BE2C (cell line): ENCODE measurements around the gene PTPRR.
A peak's percentile ranks its signal among the peaks of the same experiment; 100 is the strongest.

Source experiments
- DNase-seq: peaks from one replicate; pipeline ENCODE4 v3.0.0-alpha.2; 2020
- H3K27me3 ChIP-seq: fragments of 250-450 bp; sonication (Bioruptor Pico); 2 replicates; pipeline ENCODE4 v1.5.1; 2020; ENCODE audit warnings: mild to moderate bottlenecking
- H3K36me3 ChIP-seq: fragments of 250-450 bp; sonication (Bioruptor Pico); 2 replicates; pipeline ENCODE4 v1.5.1; 2020; ENCODE audit warnings: mild to moderate bottlenecking
- H3K4me1 ChIP-seq: fragments of 250-450 bp; sonication (Bioruptor Pico); 2 replicates; pipeline ENCODE4 v1.5.1; 2020
- H3K4me3 ChIP-seq: 2 replicates; pipeline ENCODE4 v1.5.1; 2011; ENCODE audit warnings: low read depth, low read length
- H3K9me3 ChIP-seq: fragments of 250-450 bp; sonication (Bioruptor Pico); 2 replicates; pipeline ENCODE4 v1.5.1; 2020
- TF ChIP-seq, protein P1 (sequence below): IDR thresholded peaks from 2 replicates; pipeline ENCODE4 v1.5.1; 2012; ENCODE audit warnings: mild to moderate bottlenecking, low read depth, low read length

The PTPRR gene

DNA sequence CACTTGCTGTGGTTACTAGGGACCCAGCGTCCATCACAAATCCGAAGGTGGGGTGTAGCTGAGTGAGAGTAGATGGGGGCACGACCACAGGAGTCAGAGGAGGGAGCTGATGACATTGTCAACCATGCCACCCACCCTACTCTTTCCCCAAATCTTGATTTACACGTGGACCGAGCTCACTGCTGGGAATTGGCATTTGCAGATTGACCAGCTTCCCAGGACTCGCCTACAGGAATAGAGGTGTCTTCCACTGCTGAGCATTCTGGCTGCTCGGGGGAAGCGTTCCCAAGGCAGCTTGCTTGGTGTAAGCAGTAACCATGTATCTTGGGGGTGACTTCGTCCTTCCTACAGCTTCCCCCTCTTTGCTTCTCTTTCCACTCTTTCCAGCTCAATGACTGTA is 353 bp upstream of the PTPRR start:
- Histone ChIP-seq H3K9me3 (no peaks in the 10 kb centered on the region), H3K4me1 (peaks cover 28% of the 10 kb centered on the region), H3K4me3 (peak overlapping the region; percentile 91), H3K36me3 (no peaks in the 10 kb centered on the region), H3K27me3 (no peaks in the 10 kb centered on the region)
- TF ChIP-seq, protein P1, sequence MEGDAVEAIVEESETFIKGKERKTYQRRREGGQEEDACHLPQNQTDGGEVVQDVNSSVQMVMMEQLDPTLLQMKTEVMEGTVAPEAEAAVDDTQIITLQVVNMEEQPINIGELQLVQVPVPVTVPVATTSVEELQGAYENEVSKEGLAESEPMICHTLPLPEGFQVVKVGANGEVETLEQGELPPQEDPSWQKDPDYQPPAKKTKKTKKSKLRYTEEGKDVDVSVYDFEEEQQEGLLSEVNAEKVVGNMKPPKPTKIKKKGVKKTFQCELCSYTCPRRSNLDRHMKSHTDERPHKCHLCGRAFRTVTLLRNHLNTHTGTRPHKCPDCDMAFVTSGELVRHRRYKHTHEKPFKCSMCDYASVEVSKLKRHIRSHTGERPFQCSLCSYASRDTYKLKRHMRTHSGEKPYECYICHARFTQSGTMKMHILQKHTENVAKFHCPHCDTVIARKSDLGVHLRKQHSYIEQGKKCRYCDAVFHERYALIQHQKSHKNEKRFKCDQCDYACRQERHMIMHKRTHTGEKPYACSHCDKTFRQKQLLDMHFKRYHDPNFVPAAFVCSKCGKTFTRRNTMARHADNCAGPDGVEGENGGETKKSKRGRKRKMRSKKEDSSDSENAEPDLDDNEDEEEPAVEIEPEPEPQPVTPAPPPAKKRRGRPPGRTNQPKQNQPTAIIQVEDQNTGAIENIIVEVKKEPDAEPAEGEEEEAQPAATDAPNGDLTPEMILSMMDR, result no peak
- DNase-seq, result peak; percentile 45

DNA sequence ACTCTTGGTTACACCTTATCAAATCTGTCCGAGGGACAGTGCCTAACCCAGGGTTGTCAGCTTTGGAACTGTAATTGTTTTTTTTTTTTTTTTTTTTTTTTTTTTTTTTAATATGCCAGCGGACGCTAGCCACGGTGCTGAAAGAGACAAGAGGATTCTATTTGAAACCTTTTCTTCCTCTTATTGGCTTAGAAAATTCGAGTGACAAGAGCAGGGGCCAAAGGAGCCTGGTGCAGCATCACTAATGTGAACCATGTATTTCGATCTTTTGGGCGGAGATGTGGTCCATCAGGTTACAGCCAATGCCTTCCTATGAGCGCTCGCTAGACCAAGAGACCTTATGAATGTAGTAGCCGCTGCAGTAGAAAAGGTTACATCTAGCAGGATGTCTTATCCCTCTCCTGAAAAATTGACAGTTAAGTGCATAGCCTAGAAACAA is 922 bp downstream of the PTPRR start:
- TF ChIP-seq, protein P1, result no peak
- peaks cover 28% of the 10 kb centered on the region for H3K4me1 ChIP-seq
- no peaks in the 10 kb centered on the region for H3K27me3 ChIP-seq
- H3K9me3 ChIP-seq, result no peaks in the 10 kb centered on the region
- peak overlapping the region; percentile 91 for H3K4me3 ChIP-seq
- peaks cover 8% of the 10 kb centered on the region for H3K36me3 ChIP-seq
- DNase-seq, result peak; percentile 61

DNA sequence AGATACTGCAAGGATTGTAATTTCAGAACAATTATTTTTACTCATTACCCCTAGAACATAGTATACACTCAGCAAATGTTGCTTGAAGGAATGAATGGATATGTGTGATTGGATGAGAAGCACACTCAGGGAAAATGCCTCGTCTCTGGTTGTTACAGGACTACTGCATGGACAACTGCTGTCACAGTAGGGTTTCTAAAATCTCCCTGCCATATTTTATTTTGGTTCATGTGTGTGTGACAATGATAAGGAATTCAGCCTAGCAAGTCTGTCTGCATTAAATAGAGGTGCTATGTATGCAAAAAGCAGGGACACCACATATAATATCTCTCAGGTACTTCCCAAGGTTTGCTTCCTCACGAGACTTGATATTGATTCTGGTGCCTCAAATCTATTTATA is 1.4 kb downstream of the PTPRR start:
- Histone ChIP-seq H3K27me3 (no peaks in the 10 kb centered on the region), H3K4me3 (peak overlapping the region; percentile 91), H3K9me3 (no peaks in the 10 kb centered on the region), H3K4me1 (peaks cover 26% of the 10 kb centered on the region), H3K36me3 (peaks cover 11% of the 10 kb centered on the region)
- TF ChIP-seq, protein P1, result no peak
- no peak for DNase-seq

DNA sequence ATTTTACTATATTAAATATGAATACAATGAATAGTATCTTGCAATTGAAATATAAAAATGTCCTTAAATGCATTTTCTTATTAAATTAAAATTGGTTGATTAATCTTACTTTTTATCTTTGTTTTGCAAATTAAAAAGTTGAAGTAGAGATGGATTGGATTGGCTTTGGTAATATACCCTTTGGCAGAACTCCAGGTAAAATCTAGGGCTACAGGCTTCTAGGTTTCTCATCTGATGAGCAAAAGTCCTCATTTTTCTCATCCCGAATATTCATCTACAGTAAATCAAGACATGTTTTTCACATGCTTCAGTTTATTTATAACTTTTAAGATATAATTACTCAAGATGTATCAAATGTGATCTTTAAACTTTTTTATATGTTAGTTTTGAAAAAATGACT is 2.2 kb downstream of the PTPRR start:
- no peak for DNase-seq
- no peaks in the 10 kb centered on the region for H3K27me3 ChIP-seq
- TF ChIP-seq, protein P1, result no peak

DNA sequence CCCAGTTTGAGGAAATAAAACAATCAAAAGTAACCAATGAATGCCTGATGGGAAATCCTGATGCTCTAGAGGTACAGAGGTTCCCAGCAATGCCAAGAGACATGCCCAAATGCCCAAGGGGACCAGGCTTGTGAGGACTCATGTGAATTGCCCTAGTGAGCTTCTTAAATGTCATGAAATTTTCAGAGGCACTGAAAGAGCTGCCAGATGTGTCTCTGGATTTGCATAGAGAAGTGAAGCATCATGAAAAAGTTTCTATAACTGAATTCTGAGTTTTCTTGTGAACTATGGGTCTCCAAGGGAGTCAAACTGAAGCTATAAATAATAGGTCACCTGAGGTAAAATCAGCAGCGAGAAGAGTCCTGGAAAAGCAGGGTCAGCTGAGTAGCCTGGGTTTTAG is 9.9 kb downstream of the PTPRR start:
- peaks cover 38% of the 10 kb centered on the region for H3K36me3 ChIP-seq
- DNase-seq, result no peak
- no peaks in the 10 kb centered on the region; the same call in 1 of the 2 replicates for H3K9me3 ChIP-seq
- peaks cover 42% of the 10 kb centered on the region for H3K4me1 ChIP-seq
- TF ChIP-seq, protein P1, result no peak
- H3K4me3 ChIP-seq, result no peak overlapping the region
- no peaks in the 10 kb centered on the region for H3K27me3 ChIP-seq

More for the DNA sequence above, 2.2 kb downstream of the PTPRR start:
- Histone ChIP-seq H3K4me1 (peaks cover 24% of the 10 kb centered on the region), H3K36me3 (peaks cover 14% of the 10 kb centered on the region), H3K9me3 (no peaks in the 10 kb centered on the region), H3K4me3 (peak overlapping the region; percentile 91)

DNA sequence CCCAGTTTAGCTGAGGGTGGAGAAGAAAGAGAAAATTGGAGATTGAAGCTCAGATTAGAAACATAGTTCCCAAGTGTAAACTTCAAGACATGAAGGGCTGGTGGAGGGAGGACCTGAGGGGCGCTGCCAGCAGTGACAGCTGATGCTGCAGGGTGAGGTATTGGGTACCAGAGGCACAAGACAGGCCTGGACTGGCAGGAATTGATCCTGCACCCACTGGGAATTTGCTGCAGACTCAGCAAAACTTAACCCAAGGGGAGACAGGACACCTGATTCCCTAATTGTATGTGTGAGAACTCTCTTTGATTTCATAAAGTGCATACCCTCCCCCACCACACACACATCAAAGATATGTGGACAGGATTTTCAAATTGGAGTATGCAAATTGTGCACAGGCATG is 11.6 kb downstream of the PTPRR start:
- TF ChIP-seq, protein P1, result no peak
- Histone ChIP-seq H3K4me1 (peaks cover 42% of the 10 kb centered on the region), H3K4me3 (no peak overlapping the region), H3K36me3 (peaks cover 31% of the 10 kb centered on the region), H3K27me3 (no peaks in the 10 kb centered on the region), H3K9me3 (no peaks in the 10 kb centered on the region; the same call in 1 of the 2 replicates)
- DNase-seq, result no peak
